GM21717 (cell line): ENCODE measurements around the gene ELOVL7.
"Not testable (repeated sequence)": the region's sequence is repeated elsewhere in the genome, so short reads cannot be mapped to it uniquely, and the experiment has no call there.

ENCODE experiments used
- ATAC-seq: cut with Tn5 transposase; IDR thresholded peaks from one replicate; pipeline ENCODE4 v1.9.1; 2021; ENCODE audit warnings: mild to moderate bottlenecking, moderate library complexity; ENCODE audit not compliant: unreplicated experiment

Gene ELOVL7

DNA sequence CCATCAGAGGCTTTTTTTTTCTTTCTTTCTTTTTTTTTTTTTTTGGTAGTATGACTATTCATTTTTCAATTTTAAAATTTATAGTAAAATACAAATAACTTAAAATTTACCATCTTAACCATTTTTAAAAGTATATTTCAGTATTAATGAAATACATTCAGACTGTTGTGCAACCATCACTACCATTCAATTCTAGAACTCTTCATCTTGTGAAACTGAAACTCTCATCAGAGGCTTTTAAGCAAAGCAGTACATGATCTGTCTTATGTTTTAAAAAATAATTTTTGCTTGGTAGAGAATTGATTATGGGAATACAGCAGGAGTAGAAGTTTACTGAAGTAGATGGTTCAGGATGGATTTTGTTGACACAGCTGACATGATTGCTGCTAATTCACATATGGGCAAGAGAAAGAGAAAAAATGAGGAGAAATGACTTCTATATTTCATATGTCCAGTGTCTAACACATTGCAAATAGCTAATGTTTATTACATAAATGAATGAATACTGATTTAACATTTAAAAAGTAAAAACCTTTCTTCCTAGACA, 13.4 kb downstream of the ELOVL7 start:
- ATAC-seq: peak; percentile 58

- peak; percentile 49 for ATAC-seq
Observed at GRCh38 chr5:60829490-60830266, 14.4 kb downstream of the ELOVL7 start.

GRCh38 chr5:60827201-60827600, 16.9 kb downstream of the ELOVL7 start:
- no peak for ATAC-seq

DNA sequence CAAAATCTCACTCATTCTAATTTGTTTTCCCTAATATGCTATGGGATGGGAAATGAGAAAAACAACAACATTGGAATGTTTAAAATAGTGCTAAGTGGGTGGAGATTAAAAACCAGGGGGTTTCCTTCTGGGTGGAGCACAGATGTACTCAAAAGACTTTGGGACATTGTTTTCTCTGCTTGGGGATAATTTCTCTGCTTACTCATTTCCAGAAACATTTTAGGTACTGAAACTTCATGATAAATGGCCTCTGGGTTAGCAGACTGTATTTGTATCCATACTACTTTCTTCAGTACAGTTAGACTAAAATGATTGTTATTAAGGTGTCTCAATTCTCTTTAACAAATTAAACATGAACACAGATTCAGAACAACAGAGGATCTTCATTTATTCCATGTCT, 17.4 kb downstream of the ELOVL7 start:
- peak; percentile 71 for ATAC-seq

GRCh38 chr5:60823574-60823973, 20.5 kb downstream of the ELOVL7 start:
- ATAC-seq: no peak

DNA sequence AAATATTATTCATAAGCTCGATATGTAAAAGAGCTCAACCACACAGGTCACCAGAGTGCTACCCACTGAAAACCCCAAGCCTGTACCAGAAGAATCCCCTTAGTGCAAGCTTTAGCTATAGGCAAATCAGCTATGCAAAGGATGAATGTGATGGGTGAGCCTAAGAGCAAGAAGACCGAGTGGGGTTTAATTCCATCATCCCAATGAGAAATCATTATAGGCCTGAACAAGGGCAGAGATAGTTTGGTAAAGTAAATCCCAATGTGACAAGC, 21.8 kb downstream of the ELOVL7 start:
- peak; percentile 47 for ATAC-seq

- no peak for ATAC-seq
Observed at GRCh38 chr5:60821488-60822284, 22.4 kb downstream of the ELOVL7 start.

DNA sequence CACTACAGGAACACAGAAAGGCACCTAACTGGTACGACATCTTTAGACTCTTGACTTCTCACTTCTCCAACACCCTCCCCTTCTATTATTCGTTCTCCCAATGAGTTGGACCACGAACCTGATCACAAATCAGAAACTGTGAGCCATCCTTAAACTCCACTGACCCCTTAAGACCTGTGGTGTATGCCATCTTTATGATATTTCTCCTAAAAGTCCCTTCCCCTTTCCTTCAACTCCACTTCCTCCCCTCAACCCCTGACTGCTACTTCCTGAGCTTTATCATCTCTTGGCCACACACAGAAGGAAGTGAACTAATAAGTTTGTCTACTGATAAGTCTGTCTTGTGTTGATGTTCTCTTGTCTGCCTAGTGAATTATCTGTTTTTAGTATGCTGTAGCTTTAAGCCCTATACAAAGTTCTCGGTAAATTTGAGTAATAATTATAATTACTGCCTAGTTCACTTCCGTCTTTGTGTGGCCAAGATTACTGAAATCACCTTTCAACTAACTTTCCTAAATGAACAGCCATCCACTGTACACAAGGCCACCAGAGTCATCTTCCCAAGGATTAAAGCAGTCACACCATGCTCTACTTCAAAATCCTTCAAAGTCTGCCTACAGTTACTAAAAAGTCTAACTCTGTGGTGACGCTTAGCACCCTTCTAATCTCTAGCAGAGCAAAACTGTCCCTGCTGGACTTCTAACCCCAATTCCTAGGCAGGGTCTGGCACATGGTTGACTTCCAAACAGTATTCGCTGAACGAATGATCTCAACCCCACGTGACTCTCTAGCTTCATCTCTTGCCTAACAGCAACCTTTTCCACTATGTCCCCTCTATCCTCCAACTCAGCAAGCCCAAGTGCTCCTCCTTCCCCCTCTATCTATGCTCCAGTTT, 23.2 kb downstream of the ELOVL7 start:
- no peak for ATAC-seq

DNA sequence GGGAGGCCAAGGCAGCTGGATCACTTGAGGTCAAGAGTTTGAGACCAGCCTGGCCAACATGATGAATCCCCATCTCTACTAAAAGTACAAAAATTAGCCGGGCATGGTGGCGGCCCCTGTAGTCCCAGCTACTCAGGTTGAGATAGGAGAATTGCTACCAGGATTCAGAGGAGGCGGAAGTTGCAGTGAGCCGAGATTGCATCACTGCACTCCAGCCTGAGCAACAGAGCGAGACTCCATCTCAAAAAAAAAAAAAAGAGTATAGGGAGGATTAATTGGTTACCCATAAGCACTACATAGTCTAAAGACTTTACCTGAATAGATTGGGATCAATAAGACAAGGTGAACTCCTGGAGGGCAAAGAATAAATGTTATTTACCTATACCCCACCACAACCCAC, 27.9 kb downstream of the ELOVL7 start:
- ATAC-seq: not testable (repeated sequence)

DNA sequence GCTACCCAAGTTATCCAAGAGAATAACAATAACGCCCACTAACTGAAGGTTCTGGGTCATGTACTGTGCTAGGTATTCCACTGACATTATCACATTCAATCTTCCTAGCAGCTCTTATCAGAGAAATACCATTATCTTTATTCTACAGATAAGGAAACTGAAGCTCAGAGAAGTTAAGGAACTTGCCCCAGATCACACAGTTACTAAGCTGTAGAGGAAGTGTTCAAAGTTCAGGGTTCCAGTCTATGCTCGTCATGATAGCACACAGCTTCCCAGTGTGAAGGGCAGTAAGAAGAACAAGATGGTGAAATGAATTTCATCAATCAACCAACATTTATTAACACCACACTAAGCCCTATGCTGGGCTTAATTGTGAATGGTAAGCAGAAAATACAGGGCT, 29.6 kb downstream of the ELOVL7 start:
- ATAC-seq: no peak

- no peak for ATAC-seq
Observed at GRCh38 chr5:60812426-60812825, 31.6 kb downstream of the ELOVL7 start.

GRCh38 chr5:60811105-60811504, 33.0 kb downstream of the ELOVL7 start:
- ATAC-seq: no peak

DNA sequence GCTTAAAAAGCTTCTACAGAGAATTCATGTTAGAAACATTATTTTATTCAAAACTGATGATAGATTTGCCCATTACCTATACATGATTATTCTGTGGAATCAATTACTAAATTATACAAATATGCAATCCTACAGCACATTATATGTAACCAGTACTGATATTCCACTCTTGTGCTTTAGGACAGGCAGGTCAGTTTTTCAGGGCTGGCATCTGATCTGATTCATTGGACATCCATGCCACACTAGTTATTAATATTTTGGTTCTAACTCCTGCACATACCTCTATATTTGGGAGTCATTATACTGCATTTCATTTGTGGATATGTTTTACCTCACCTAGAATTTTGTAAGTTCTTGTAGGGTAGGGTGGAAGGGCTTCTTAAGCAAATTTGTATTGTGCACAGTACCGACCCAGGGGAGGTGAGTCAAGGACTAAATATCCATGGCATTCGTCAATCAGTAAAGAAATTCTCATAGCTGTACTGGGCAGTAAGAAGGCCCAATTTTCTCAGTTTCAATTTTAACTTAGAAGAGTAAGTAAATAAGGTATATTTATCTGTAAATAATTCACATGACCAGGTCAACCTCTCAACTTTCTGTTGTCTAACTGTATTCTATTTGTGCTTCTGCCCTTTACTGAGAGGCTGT, 33.5 kb downstream of the ELOVL7 start:
- ATAC-seq: no peak

DNA sequence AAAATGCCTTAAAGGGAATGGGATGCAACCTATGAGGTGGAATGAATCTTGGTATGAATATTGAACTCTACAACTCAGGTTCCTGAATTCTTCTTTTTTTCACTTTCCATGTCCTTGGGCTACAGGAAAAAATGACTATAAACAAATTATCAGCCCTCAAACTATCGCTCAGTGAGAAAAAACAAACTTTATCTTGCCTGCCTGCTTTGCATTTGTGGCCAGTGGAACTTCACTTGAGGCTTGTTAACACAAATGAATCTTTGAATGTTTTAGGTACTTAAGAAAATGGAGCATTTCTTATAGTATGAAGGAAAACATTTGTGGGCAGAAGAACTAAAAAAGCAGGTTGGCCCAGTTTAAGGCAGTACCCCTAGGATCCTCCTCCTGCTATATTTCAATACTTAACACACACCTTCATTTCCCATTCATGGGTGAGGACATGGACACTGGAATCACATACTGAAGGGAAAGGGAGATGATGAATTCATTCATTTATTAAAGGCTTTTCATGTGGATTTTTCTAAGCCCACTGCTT, 34.1 kb downstream of the ELOVL7 start:
- no peak for ATAC-seq

GRCh38 chr5:60806591-60807243, 37.4 kb downstream of the ELOVL7 start:
- ATAC-seq: no peak

GRCh38 chr5:60805463-60805862, 38.6 kb downstream of the ELOVL7 start:
- ATAC-seq: no peak

GRCh38 chr5:60803712-60804111, 40.4 kb downstream of the ELOVL7 start:
- no peak for ATAC-seq

GRCh38 chr5:60802986-60803385, 41.1 kb downstream of the ELOVL7 start:
- ATAC-seq: no peak

GRCh38 chr5:60802226-60802625, 41.8 kb downstream of the ELOVL7 start:
- ATAC-seq: no peak
